Psoas muscle (tissue), 8 donors: ENCODE results near the gene SEC23A. TPM values are rescaled to one million over a fixed set of nuclear protein-coding genes. Genes with fewer than 3 reads are reported as not detected.

ENCODE experiments used
- ATAC-seq, 4 donors: fragments of 200-7000 bp; cut with Tn5 transposase; one replicate each; pipeline ENCODE4 v1.9.1; 2020; ENCODE audit warnings: moderate library complexity in 3 of 4, mild to moderate bottlenecking in 2 of 4
- DNase-seq, 2 donors: peaks; one replicate each; pipeline ENCODE4 v3.0.0-alpha.2; 2020
- H3K27ac ChIP-seq: fragments of 200-600 bp; one replicate; pipeline ENCODE4 v1.8.0; 2022
- H3K27me3 ChIP-seq, 3 donors: fragments of 200-600 bp in 1 of 3; one replicate each; pipeline versions ENCODE4 v1.6.1 to v1.8.0; 2013 to 2022; ENCODE audit warnings: low read length in 2 of 3, mild to moderate bottlenecking in 2 of 3, moderate library complexity in 1 of 3; ENCODE audit not compliant: insufficient read depth in 3 of 3
- H3K36me3 ChIP-seq, 2 donors: fragments of 200-600 bp in 1 of 2; one replicate each; pipeline versions ENCODE4 v1.6.1 to v1.8.0; 2013 to 2022; ENCODE audit warnings: low read depth in 1 of 2, mild to moderate bottlenecking in 1 of 2, moderate library complexity in 1 of 2; ENCODE audit not compliant: insufficient read depth in 1 of 2
- H3K4me1 ChIP-seq: fragments of 200-600 bp; one replicate; pipeline ENCODE4 v1.8.0; 2022
- H3K4me3 ChIP-seq: fragments of 200-600 bp; one replicate; pipeline ENCODE4 v1.8.0; 2022; ENCODE audit warnings: mild to moderate bottlenecking
- H3K9me3 ChIP-seq: fragments of 200-600 bp; one replicate; pipeline ENCODE4 v1.8.0; 2022
- CTCF ChIP-seq: fragments of 200-600 bp; IDR thresholded peaks from one replicate; pipeline ENCODE4 v1.8.0; 2022; ENCODE audit warnings: antibody characterized with exemption
- WGBS, 3 donors: extraction: QIAGEN DNeasy Blood & Tissue Kit; methylation state at CpG; one replicate each; pipeline versions ENCODE4 v1.1.6 to v1.1.7; 2013; 5-methylcytosine and 5-hydroxymethylcytosine counted together
- intact Hi-C, 2 donors: fragments of 100-400 bp; cut with DNase I; formaldehyde crosslinking; loops; one replicate each; pipeline versions ENCODE4 v1.11.0 to v1.14.2; 2022
- polyA plus RNA-seq, 3 donors: library from polyadenylated mRNA; stranded (reverse); fragments of 200-250 nt; gene quantifications; one replicate each; pipeline ENCODE4 v1.2.3, GENCODE V29; 2013
- total RNA-seq, 4 donors: library from RNA; stranded (reverse); fragmentation: NEBNext Ultra II Directional in 2 of 4; extraction: Animal tissue kit (Norgen Biotek cat#: 25700) in 2 of 4; gene quantifications; one replicate each; pipeline versions ENCODE4 v1.2.1 to v1.2.4, GENCODE V29; 2021 to 2023
- donor health status: healthy with polysubstance abuse.
- donor health status: DM: no; HTN: no; CAD: no; lungs with moderate emphysema.
- donor health status: Bipolar disorder and iron deficiency.
- donor health status: healthy.
- donor health status: DM: yes; HTN: yes; CAD: no.
- donor health status: DM: no; HTN: no; CAD: no.
- donor health status: DM: no; HTN: no; CAD: no.
- donor health status: DM: yes; HTN: yes; CAD: no.

Gene SEC23A
- total and polyA plus RNA-seq, 7 donors, result 25.3 to 84.8 (median 70.7) TPM

GRCh38 chr14:39040529-39040928, 62.5 kb downstream of the SEC23A start:
- DNase-seq, result no peak
- H3K4me3 ChIP-seq, result no peak overlapping the region
- H3K9me3 ChIP-seq, result no peaks in the 10 kb centered on the region
- WGBS, 3 donors, result 95 to 100% (median 99%) methylated on average over 2 of the region's 2 CpGs
- H3K36me3 ChIP-seq, result peaks cover 7 to 96% of the 10 kb centered on the region in 2 donors
- intact Hi-C loops, result no loop called here
- no peak for TF ChIP-seq CTCF
- H3K27me3 ChIP-seq, result no peaks in the 10 kb centered on the region
- H3K27ac ChIP-seq, result no peak overlapping the region
- no peak for ATAC-seq
- H3K4me1 ChIP-seq, result no peaks in the 10 kb centered on the region

- no peak for ATAC-seq
- WGBS, 3 donors, result 89 to 99% (median 94%) methylated on average over 2 of the region's 2 CpGs
- no peak for TF ChIP-seq CTCF
These were observed 64.5 kb downstream of the SEC23A start for GRCh38 chr14:39038542-39038941.

GRCh38 chr14:39036760-39037159, 66.3 kb downstream of the SEC23A start:
- no peaks in the 10 kb centered on the region for H3K9me3 ChIP-seq

More at GRCh38 chr14:39038542-39038941, 64.5 kb downstream of the SEC23A start:
- no peaks in the 10 kb centered on the region for H3K4me1 ChIP-seq
- H3K36me3 ChIP-seq, result peaks cover 6 to 95% of the 10 kb centered on the region in 2 donors
- no peak overlapping the region for H3K27ac ChIP-seq
- no peaks in the 10 kb centered on the region for H3K9me3 ChIP-seq
- no peak for DNase-seq
- no peak overlapping the region for H3K4me3 ChIP-seq
- intact Hi-C loops, result no loop called here
- no peaks in the 10 kb centered on the region for H3K27me3 ChIP-seq

GRCh38 chr14:39035336-39035735, 67.7 kb downstream of the SEC23A start:
- no peak overlapping the region for H3K4me3 ChIP-seq
- intact Hi-C loops, result no loop called here
- H3K27ac ChIP-seq, result no peak overlapping the region
- DNase-seq (no peak), ATAC-seq (no peak)
- H3K36me3 ChIP-seq, result peaks cover 1 to 99% of the 10 kb centered on the region in 2 donors
- no peak for TF ChIP-seq CTCF
- no peaks in the 10 kb centered on the region for H3K27me3 ChIP-seq
- no peaks in the 10 kb centered on the region for H3K4me1 ChIP-seq
- H3K9me3 ChIP-seq, result no peaks in the 10 kb centered on the region

More at GRCh38 chr14:39036760-39037159, 66.3 kb downstream of the SEC23A start:
- H3K27me3 ChIP-seq, result no peaks in the 10 kb centered on the region
- H3K4me3 ChIP-seq, result no peak overlapping the region
- DNase-seq (no peak), ATAC-seq (no peak)
- intact Hi-C loops, result no loop called here
- WGBS, 3 donors, result 92 to 98% (median 96%) methylated on average over 5 of the region's 5 CpGs
- TF ChIP-seq CTCF, result no peak
- peaks cover 4 to 95% of the 10 kb centered on the region in 2 donors for H3K36me3 ChIP-seq
- H3K4me1 ChIP-seq, result no peaks in the 10 kb centered on the region
- no peak overlapping the region for H3K27ac ChIP-seq
